CD14-positive monocyte (primary cell): Measurements from ENCODE around the gene CAMTA1. TPM values are rescaled to one million over a fixed set of nuclear protein-coding genes. Genes with fewer than 3 reads are reported as not detected.

Experiments
- DNase-seq, 3 donors: peaks; one replicate each; pipeline ENCODE4 v3.0.0-alpha.2; 2011 to 2022
- H2AFZ ChIP-seq: 2 replicates; pipeline ENCODE4 v1.6.0; 2012; ENCODE audit warnings: mild to moderate bottlenecking, low read depth, low read length, inconsistent platforms; ENCODE audit not compliant: insufficient read depth, poor library complexity, severe bottlenecking
- H3K27ac ChIP-seq, 2 donors: 1 replicate in 1 of 2; 2 replicates in 1 of 2; pipeline ENCODE4 v1.5.1; 2012 to 2013; ENCODE audit warnings: low read length in 2 of 2, control low read depth in 1 of 2, inconsistent platforms in 1 of 2, low read depth in 1 of 2, mild to moderate bottlenecking in 1 of 2
- H3K27me3 ChIP-seq, 2 donors: one replicate each; pipeline versions ENCODE4 v1.6.0 to v1.6.1; 2011 to 2013; ENCODE audit warnings: low read length in 2 of 2; ENCODE audit not compliant: control insufficient read depth in 2 of 2, insufficient read depth in 2 of 2
- H3K36me3 ChIP-seq, 2 donors: replicated peaks in 1 of 2; 1 replicate in 1 of 2; 2 replicates in 1 of 2; pipeline versions ENCODE4 v1.5.1 to v1.6.1; 2012 to 2013; ENCODE audit warnings: low read length in 2 of 2, control low read depth in 1 of 2, inconsistent platforms in 1 of 2, mild to moderate bottlenecking in 1 of 2; ENCODE audit not compliant: insufficient read depth in 2 of 2, control insufficient read depth in 1 of 2
- H3K4me1 ChIP-seq, 2 donors: 1 replicate in 1 of 2; 2 replicates in 1 of 2; pipeline versions ENCODE4 v1.5.1 to v1.6.1; 2012 to 2013; ENCODE audit warnings: low read length in 2 of 2, control low read depth in 1 of 2, inconsistent platforms in 1 of 2, mild to moderate bottlenecking in 1 of 2, moderate library complexity in 1 of 2; ENCODE audit not compliant: insufficient read depth in 2 of 2, control insufficient read depth in 1 of 2
- H3K4me2 ChIP-seq: replicated peaks from 2 replicates; pipeline ENCODE3; 2012; ENCODE audit warnings: low read length, moderate library complexity, mild to moderate bottlenecking; ENCODE audit not compliant: poor library complexity, severe bottlenecking; ENCODE audit errors: extremely low read depth
- H3K4me3 ChIP-seq, 3 experiments: fragments of 200-600 bp in 1 of 3; sonication (generic) in 1 of 3; replicated peaks in 1 of 3; 1 replicate in 2 of 3; 2 replicates in 1 of 3; pipeline ENCODE4 v1.5.1; 2011 to 2013; ENCODE audit warnings: low read length in 3 of 3, mild to moderate bottlenecking in 3 of 3, control low read depth in 2 of 3, low read depth in 2 of 3, inconsistent platforms in 1 of 3, moderate library complexity in 1 of 3
- H3K79me2 ChIP-seq: 2 replicates; pipeline ENCODE4 v1.6.0; 2012; ENCODE audit warnings: mild to moderate bottlenecking, control low read depth, inconsistent platforms, low read length, moderate library complexity; ENCODE audit not compliant: insufficient read depth
- H3K9ac ChIP-seq: 2 replicates; pipeline ENCODE4 v1.6.0; 2017; ENCODE audit warnings: low read length, mild to moderate bottlenecking; ENCODE audit not compliant: insufficient read depth, poor library complexity, severe bottlenecking
- H3K9me3 ChIP-seq, 2 donors: replicated peaks in 1 of 2; 1 replicate in 1 of 2; 2 replicates in 1 of 2; pipeline versions ENCODE4 v1.5.1 to v1.6.1; 2012 to 2013; ENCODE audit warnings: low read length in 2 of 2, control low read depth in 1 of 2; ENCODE audit not compliant: control insufficient read depth in 1 of 2, insufficient read depth in 1 of 2
- H4K20me1 ChIP-seq: 2 replicates; pipeline ENCODE4 v1.6.0; 2012; ENCODE audit warnings: mild to moderate bottlenecking, low read length, control low read depth, moderate library complexity; ENCODE audit not compliant: insufficient read depth
- H3K27ac Mint-ChIP-seq, 7 donors: one replicate each; pipeline ENCODE4 v1.8.0; 2020; ENCODE audit warnings: mild to moderate bottlenecking in 7 of 7, mixed read lengths in 7 of 7, moderate library complexity in 6 of 7, inconsistent platforms in 2 of 7
- H3K27me3 Mint-ChIP-seq, 3 donors: one replicate each; pipeline ENCODE4 v1.8.0; 2021 to 2022; ENCODE audit warnings: low read depth in 3 of 3, mild to moderate bottlenecking in 3 of 3, mixed read lengths in 3 of 3, moderate library complexity in 3 of 3, inconsistent platforms in 1 of 3
- H3K36me3 Mint-ChIP-seq, 2 donors: one replicate each; pipeline ENCODE4 v1.8.0; 2020; ENCODE audit warnings: mixed read lengths in 2 of 2, inconsistent platforms in 1 of 2, mild to moderate bottlenecking in 1 of 2
- H3K4me1 Mint-ChIP-seq: one replicate; pipeline ENCODE4 v1.8.0; 2020; ENCODE audit warnings: mild to moderate bottlenecking, mixed read lengths
- H3K4me3 Mint-ChIP-seq, 2 donors: one replicate each; pipeline ENCODE4 v1.8.0; 2020; ENCODE audit warnings: mild to moderate bottlenecking in 2 of 2, mixed read lengths in 2 of 2, moderate library complexity in 1 of 2
- H3K9me3 Mint-ChIP-seq, 7 donors: one replicate each; pipeline ENCODE4 v1.8.0; 2020 to 2022; ENCODE audit warnings: mixed read lengths in 7 of 7, mild to moderate bottlenecking in 6 of 7, moderate library complexity in 6 of 7, inconsistent platforms in 2 of 7
- CTCF ChIP-seq: fragments of 200-600 bp; IDR thresholded peaks from one replicate; pipeline ENCODE4 v1.8.0; 2022; ENCODE audit warnings: antibody characterized with exemption, mild to moderate bottlenecking
- WGBS: methylation state at CpG from one replicate; pipeline ENCODE4 v1.1.5; 2013; ENCODE audit warnings: missing lambda C conversion rate; ENCODE audit not compliant: insufficient coverage; 5-methylcytosine and 5-hydroxymethylcytosine counted together
- intact Hi-C, 2 donors: fragments of 100-400 bp; cut with micrococcal nuclease; formaldehyde crosslinking; loops; one replicate each; pipeline versions ENCODE4 v1.15.0 to v1.15.1; 2023
- polyA plus RNA-seq, 3 donors: library from polyadenylated mRNA; depleted of rRNA in 1 of 3; unstranded in 2 of 3; stranded (reverse) in 1 of 3; fragments of 300-500 nt in 2 of 3; fragments of >200 nt in 1 of 3; fragmentation: Illumina TruSeq in 2 of 3; gene quantifications; 1 replicate in 2 of 3; 2 replicates in 1 of 3; pipeline ENCODE4 v1.2.3, GENCODE V29; 2012 to 2021

The CAMTA1 gene
- polyA plus RNA-seq, 3 donors = 52.0 to 89.6 (median 78.3) TPM

- WGBS = 90% methylated on average over 2 of the region's 8 CpGs
- Mint-ChIP-seq H3K4me3 (no peak overlapping the region), H3K36me3 (no peaks in the 10 kb centered on the region), H3K27ac (no peak overlapping the region), H3K4me1 (no peaks in the 10 kb centered on the region), H3K27me3 (peaks cover 7 to 12% (median 11%) of the 10 kb centered on the region in 3 donors), H3K9me3 (peaks cover 0 to 10% (median 5%) of the 10 kb centered on the region in 7 donors)
- Histone ChIP-seq H4K20me1 (no peaks in the 10 kb centered on the region), H3K4me1 (no peaks in the 10 kb centered on the region), H3K27me3 (no peaks in the 10 kb centered on the region), H3K36me3 (no peaks in the 10 kb centered on the region), H3K9ac (no peak overlapping the region), H2AFZ (no peak overlapping the region), H3K4me2 (no peak overlapping the region), H3K9me3 (peaks cover 0 to 6% of the 10 kb centered on the region in 2 donors), H3K79me2 (no peaks in the 10 kb centered on the region), H3K27ac (no peak overlapping the region), H3K4me3 (no peak overlapping the region)
- DNase-seq = no peak
- intact Hi-C loops = no loop called here
- no peak for TF ChIP-seq CTCF
Observed at GRCh38 chr1:7303554-7304317, 518.5 kb downstream of the CAMTA1 start.

- Mint-ChIP-seq H3K36me3 (no peaks in the 10 kb centered on the region), H3K9me3 (peaks cover 0 to 12% (median 3%) of the 10 kb centered on the region in 7 donors), H3K27ac (no peak overlapping the region), H3K4me1 (no peaks in the 10 kb centered on the region), H3K4me3 (no peak overlapping the region), H3K27me3 (peaks cover 3 to 11% (median 3%) of the 10 kb centered on the region in 3 donors)
- Histone ChIP-seq H3K4me3 (no peak overlapping the region), H3K9ac (no peak overlapping the region), H3K79me2 (no peaks in the 10 kb centered on the region), H3K9me3 (no peaks in the 10 kb centered on the region), H3K4me1 (no peaks in the 10 kb centered on the region), H3K27me3 (no peaks in the 10 kb centered on the region), H2AFZ (no peak overlapping the region), H4K20me1 (no peaks in the 10 kb centered on the region), H3K4me2 (no peak overlapping the region), H3K27ac (no peak overlapping the region), H3K36me3 (no peaks in the 10 kb centered on the region)
- DNase-seq = no peak
- 89% methylated on average over 6 of the region's 8 CpGs for WGBS
- intact Hi-C loops = no loop called here
- TF ChIP-seq CTCF = no peak
Observed at GRCh38 chr1:7313081-7313546, 527.9 kb downstream of the CAMTA1 start.
